ENCODE results near the gene BCAR3.

The BCAR3 gene

GRCh38 chr1:93673163-93673829 is 8.3 kb downstream of the BCAR3 start:
- Histone ChIP-seq H3K36me3 (ENCODE audit: insufficient read depth, low read length) (no peaks in the 10 kb centered on the region), H3K79me2 (ENCODE audit: insufficient read depth, low read length) (no peaks in the 10 kb centered on the region), H3K9me3 (ENCODE audit: insufficient read depth, low read length, severe bottlenecking) (no peaks in the 10 kb centered on the region), H3K4me1 (ENCODE audit: insufficient read depth, low read length) (no peaks in the 10 kb centered on the region), H3K9ac (ENCODE audit: low read depth, low read length) (no peak overlapping the region), H2AFZ (ENCODE audit: low read depth, low read length) (no peak overlapping the region), H3K4me2 (ENCODE audit: insufficient read depth, low read length) (no peak overlapping the region), H4K20me1 (ENCODE audit: insufficient read depth, low read length) (no peaks in the 10 kb centered on the region), H3K4me3 (ENCODE audit: low read depth in 1 of 2, low read length in 2 of 2) (no peak overlapping the region), H3K27me3 (ENCODE audit: insufficient read depth, low read length, poor library complexity) (no peaks in the 10 kb centered on the region), H3K27ac (ENCODE audit: low read length) (no peak overlapping the region)
- ATAC-seq (ENCODE audit: insufficient read depth, low read depth) (no peak), DNase-seq (no peak)
- TF ChIP-seq EZH2 (IDR thresholded peaks at IDR 0.05; ENCODE audit: borderline replicate concordance, low read depth, low read length, severe bottlenecking) (no peak), CTCF (IDR thresholded peaks at IDR 0.05; ENCODE audit: borderline replicate concordance, extremely low read depth, low read length, poor library complexity, severe bottlenecking) (no peak)

- Histone ChIP-seq H3K4me2 (ENCODE audit: insufficient read depth, low read length) (no peak overlapping the region), H2AFZ (ENCODE audit: low read depth, low read length) (no peak overlapping the region), H3K9me3 (ENCODE audit: insufficient read depth, low read length, severe bottlenecking) (no peaks in the 10 kb centered on the region), H3K27me3 (ENCODE audit: insufficient read depth, low read length, poor library complexity) (no peaks in the 10 kb centered on the region), H3K4me3 (ENCODE audit: low read depth in 1 of 2, low read length in 2 of 2) (no peak overlapping the region), H3K79me2 (ENCODE audit: insufficient read depth, low read length) (no peaks in the 10 kb centered on the region), H3K4me1 (ENCODE audit: insufficient read depth, low read length) (no peaks in the 10 kb centered on the region), H4K20me1 (ENCODE audit: insufficient read depth, low read length) (no peaks in the 10 kb centered on the region), H3K36me3 (ENCODE audit: insufficient read depth, low read length) (no peaks in the 10 kb centered on the region), H3K27ac (ENCODE audit: low read length) (no peak overlapping the region), H3K9ac (ENCODE audit: low read depth, low read length) (no peak overlapping the region)
- DNase-seq (no peak), ATAC-seq (ENCODE audit: insufficient read depth, low read depth) (no peak)
- TF ChIP-seq EZH2 (IDR thresholded peaks at IDR 0.05; ENCODE audit: borderline replicate concordance, low read depth, low read length, severe bottlenecking) (no peak), CTCF (IDR thresholded peaks at IDR 0.05; ENCODE audit: borderline replicate concordance, extremely low read depth, low read length, poor library complexity, severe bottlenecking) (no peak)
Observed at GRCh38 chr1:93672477-93673162, 9.0 kb downstream of the BCAR3 start.

GRCh38 chr1:93672069-93672468 is 9.6 kb downstream of the BCAR3 start:
- Histone ChIP-seq H3K4me3 (ENCODE audit: low read depth in 1 of 2, low read length in 2 of 2) (no peak overlapping the region), H3K9ac (ENCODE audit: low read depth, low read length) (no peak overlapping the region), H3K79me2 (ENCODE audit: insufficient read depth, low read length) (no peaks in the 10 kb centered on the region), H3K4me1 (ENCODE audit: insufficient read depth, low read length) (no peaks in the 10 kb centered on the region), H3K36me3 (ENCODE audit: insufficient read depth, low read length) (no peaks in the 10 kb centered on the region), H4K20me1 (ENCODE audit: insufficient read depth, low read length) (no peaks in the 10 kb centered on the region), H2AFZ (ENCODE audit: low read depth, low read length) (no peak overlapping the region), H3K27me3 (ENCODE audit: insufficient read depth, low read length, poor library complexity) (no peaks in the 10 kb centered on the region), H3K27ac (ENCODE audit: low read length) (no peak overlapping the region), H3K9me3 (ENCODE audit: insufficient read depth, low read length, severe bottlenecking) (no peaks in the 10 kb centered on the region), H3K4me2 (ENCODE audit: insufficient read depth, low read length) (no peak overlapping the region)
- DNase-seq (no peak), ATAC-seq (ENCODE audit: insufficient read depth, low read depth) (no peak)
- TF ChIP-seq CTCF (IDR thresholded peaks at IDR 0.05; ENCODE audit: borderline replicate concordance, extremely low read depth, low read length, poor library complexity, severe bottlenecking): no peak
